Sigmoid colon (tissue), 4 donors: ENCODE measurements around the gene CEACAM21.

Experiments
- EP300 ChIP-seq, 4 donors: sonication (generic); formaldehyde crosslinking; IDR thresholded peaks; one replicate each; pipeline ENCODE4 v1.6.1; 2017; ENCODE audit warnings: antibody characterized with exemption in 4 of 4
- POLR2A ChIP-seq, 2 donors: fragments of 450-650 bp; IDR thresholded peaks; one replicate each; pipeline ENCODE4 v1.6.1; 2016; ENCODE audit warnings: antibody characterized with exemption in 2 of 2, mild to moderate bottlenecking in 2 of 2, moderate library complexity in 2 of 2
- POLR2AphosphoS5 ChIP-seq, 4 donors: sonication (generic); formaldehyde crosslinking; IDR thresholded peaks; one replicate each; pipeline ENCODE4 v1.6.1; 2017; ENCODE audit warnings: antibody characterized with exemption in 4 of 4
- TF ChIP-seq, protein P1 (sequence below), 4 experiments: fragments of 450-650 bp in 3 of 4; fragments of 200-600 bp in 1 of 4; IDR thresholded peaks; one replicate each; pipeline ENCODE4 v1.5.1; 2016 to 2019; ENCODE audit warnings: antibody characterized with exemption in 4 of 4, mild to moderate bottlenecking in 3 of 4, moderate library complexity in 2 of 4

DNA sequence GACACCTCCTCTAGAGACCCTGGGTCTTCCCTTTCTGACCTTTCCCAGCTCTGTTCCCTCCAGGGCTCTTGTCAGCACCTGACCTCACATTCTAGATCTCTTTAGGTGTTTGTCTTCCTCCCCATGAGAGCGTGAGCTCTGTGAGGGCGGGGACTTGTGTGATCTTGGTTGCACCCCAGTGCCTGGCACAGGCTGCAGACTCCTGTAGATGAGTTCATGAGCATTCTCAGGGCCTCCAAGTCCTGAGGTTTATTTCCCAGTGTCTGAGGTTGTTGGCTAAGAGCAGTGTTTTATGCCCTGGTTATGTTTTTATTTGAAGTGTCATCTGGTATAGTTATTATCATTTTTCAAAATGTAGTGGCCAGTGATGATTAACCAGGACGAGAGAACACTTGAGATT is 50.3 kb downstream of the CEACAM21 start:
- TF ChIP-seq EP300 (IDR thresholded peaks at IDR 0.05) (no peak), POLR2AphosphoS5 (IDR thresholded peaks at IDR 0.05) (no peak), POLR2A (IDR thresholded peaks at IDR 0.05) (no peak)
- TF ChIP-seq, protein P1, sequence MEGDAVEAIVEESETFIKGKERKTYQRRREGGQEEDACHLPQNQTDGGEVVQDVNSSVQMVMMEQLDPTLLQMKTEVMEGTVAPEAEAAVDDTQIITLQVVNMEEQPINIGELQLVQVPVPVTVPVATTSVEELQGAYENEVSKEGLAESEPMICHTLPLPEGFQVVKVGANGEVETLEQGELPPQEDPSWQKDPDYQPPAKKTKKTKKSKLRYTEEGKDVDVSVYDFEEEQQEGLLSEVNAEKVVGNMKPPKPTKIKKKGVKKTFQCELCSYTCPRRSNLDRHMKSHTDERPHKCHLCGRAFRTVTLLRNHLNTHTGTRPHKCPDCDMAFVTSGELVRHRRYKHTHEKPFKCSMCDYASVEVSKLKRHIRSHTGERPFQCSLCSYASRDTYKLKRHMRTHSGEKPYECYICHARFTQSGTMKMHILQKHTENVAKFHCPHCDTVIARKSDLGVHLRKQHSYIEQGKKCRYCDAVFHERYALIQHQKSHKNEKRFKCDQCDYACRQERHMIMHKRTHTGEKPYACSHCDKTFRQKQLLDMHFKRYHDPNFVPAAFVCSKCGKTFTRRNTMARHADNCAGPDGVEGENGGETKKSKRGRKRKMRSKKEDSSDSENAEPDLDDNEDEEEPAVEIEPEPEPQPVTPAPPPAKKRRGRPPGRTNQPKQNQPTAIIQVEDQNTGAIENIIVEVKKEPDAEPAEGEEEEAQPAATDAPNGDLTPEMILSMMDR (IDR thresholded peaks at IDR 0.05), result no peak
